NCI-H128 (cell line): ENCODE data around the gene DOCK4.

Experiments
- DNase-seq: peaks from one replicate; lab custom pipeline; 2025; ENCODE audit not compliant: unreplicated experiment; lab: John Stamatoyannopoulos, UW

Gene DOCK4

DNA sequence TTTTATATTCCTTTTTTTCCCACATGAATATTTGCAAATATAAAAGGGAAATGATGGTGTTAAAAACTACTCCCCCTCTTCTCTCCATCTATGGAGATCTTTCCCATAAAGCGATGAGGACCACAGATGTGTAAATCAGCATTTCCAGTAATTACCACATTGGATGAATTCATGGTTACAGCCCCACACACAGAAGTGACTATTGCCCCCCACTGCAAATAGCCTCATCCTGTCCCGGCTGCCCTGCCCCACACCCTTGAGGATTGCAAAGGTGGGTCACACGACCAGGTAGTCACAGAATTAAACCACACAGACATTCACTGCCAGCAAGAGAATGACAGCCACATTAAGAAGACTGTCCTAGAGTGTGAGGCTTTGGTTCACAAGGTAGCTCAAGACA, 145.1 kb downstream of the DOCK4 start:
- no peak for DNase-seq

GRCh38 chr7:112060625-112061024, 145.6 kb downstream of the DOCK4 start:
- DNase-seq: no peak

- DNase-seq: no peak
Observed at GRCh38 chr7:112059675-112060074, 146.5 kb downstream of the DOCK4 start.

DNA sequence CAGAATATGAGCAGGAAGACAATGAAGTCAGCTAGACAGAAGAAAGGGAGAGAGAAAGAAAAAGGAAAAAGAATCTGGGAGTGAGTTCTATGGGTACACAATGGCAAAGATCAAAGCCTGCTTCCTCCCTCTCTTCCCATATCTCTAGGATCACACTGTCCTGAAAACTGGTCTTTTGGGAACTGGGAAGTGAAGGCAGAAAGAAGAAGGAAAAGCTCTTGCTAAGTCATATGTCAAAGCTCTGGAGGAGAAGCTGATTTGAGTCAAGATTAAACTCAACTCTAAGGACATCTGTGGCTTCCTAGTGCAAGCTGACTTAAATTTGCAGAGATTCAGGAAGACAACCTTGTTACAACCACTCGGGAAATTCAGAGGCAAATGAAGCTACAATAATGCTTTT, 147.5 kb downstream of the DOCK4 start:
- DNase-seq: no peak

GRCh38 chr7:112056409-112056808, 149.8 kb downstream of the DOCK4 start:
- DNase-seq: peak; percentile 6

- no peak for DNase-seq
Observed at GRCh38 chr7:112053737-112054069, 152.5 kb downstream of the DOCK4 start.

DNA sequence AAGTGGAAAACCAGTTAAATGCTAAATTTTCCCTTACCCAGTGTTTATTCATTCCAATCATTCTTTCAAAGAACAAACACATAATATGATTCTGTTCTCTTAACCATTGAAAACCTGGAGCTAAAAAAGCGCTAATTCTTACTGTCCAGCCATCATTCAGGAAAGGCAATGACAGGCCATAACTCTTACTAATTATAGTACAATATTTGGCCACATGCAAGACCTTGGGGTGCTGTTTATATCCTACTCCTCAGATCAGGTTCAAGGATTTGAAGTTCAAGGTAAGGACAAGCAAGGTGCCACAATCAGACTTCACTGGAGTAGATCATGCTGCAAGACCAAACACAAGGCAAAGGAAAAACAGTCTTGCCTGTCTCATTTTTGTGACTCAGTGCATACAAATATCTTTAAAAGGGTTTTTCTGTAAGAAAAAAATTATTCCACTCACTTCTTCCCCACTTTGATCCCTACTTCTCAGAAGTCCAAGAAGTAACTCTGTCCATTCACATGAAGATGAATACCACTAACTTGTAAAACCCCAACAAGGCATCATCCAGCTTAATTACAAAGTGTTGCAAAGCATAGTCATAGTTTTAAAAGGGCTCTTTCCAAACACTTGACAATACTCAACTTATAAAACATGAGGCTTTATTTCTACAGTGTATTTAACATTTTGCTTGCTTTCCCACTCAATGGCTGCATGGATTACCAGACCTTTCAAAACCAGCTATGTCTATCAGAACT, 153.0 kb downstream of the DOCK4 start:
- no peak for DNase-seq

GRCh38 chr7:112052498-112052897, 153.7 kb downstream of the DOCK4 start:
- DNase-seq: no peak

DNA sequence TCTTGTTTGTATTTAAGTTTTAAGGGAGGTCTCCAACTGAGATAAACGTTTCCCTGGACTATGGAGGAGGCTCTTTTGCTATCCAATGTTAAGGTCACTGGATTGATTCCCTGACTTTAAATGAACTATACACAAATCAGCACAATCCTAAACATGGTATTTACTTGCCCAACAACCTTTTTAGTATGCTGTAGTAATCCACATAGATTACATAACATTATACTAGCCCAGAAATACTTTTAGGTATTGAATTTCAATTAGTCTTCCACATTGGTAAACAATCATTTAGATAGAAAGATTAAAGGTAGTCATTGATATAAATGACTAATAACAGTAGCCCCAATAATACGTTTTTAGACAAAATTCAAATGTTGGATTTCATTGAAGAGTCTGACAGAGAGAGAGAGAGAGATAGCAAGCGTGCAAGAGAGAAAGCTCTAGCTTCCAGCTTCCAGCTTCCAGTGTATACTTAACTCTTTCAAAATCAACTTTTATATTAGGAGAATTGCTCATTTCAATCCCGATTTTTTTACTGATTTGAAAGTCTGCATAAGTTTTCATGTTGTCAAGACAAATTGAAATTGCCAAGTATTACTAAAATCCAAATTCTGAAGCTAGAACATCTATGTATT, 155.8 kb downstream of the DOCK4 start:
- no peak for DNase-seq

DNA sequence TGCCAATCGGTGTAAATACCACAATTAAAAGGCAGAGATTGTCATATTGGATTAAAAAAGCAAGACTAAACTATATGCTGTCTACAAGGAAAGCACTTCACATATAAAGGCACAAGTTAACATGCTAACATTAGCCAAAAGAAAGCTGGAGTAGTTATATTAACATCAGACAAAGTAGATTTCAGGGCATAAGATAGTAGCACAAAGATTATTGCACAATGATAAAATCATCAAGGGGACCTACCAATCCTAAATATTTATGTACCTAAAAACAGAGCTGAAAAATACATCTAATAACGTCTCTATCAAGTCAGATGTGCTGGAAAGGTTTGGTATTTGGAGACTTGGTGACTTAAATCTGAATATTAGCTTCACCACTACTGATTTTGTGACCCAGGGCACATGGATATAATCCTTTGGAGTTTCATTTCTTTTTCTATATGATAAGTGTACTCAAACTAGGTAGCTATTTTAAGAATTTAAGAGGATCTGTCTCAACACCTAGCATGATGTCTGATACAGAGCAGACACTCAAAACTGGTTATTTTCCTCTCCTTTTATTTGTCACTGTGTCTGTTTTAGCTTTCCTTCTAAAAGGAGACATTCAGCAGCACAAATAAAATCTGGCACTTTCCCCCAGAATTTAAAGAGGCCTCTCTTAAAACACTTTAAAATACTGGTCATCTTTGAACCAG, 156.5 kb downstream of the DOCK4 start:
- DNase-seq: no peak

- no peak for DNase-seq
Observed at GRCh38 chr7:112047421-112047820, 158.8 kb downstream of the DOCK4 start.

- no peak for DNase-seq
Observed at GRCh38 chr7:112045222-112045621, 161.0 kb downstream of the DOCK4 start.

DNA sequence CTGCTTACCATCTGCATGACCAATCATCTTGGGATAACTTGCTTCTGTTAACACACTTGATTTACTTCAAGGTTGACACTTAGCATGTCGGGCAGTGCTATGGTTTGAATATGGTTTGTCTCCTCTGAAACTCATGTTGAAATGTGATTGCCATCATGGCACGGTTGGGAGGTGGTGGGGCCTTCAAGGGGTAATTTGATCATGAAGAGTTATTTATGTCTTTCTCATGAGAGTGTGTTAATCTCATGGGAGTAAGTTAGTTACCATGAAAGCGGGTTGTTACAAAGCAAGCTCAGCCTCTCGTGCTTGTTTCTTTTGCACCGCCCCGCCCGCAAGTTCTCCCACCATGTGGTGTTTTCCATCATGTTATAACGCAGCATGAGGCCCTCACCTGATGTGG, 163.6 kb downstream of the DOCK4 start:
- no peak for DNase-seq

DNA sequence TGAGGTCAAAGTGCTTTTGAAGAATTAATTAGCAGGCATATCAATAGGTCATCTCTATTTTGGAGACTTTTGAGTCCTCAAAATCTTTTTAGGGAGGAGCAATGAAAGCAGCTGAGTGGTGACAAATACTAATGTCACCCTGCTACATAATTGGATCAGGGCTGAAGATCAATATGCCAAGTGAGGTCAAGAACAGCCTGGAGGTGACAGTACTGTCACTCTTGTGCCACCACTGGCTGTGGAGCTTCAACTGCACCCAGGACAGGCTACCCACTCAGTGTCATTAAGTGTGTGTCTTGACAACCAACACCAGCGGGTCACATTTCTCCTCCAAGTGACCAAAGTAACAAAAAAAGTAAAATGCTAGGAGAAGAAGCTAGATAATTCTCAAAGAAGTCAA, 167.8 kb downstream of the DOCK4 start:
- DNase-seq: no peak

GRCh38 chr7:112036071-112036470, 170.1 kb downstream of the DOCK4 start:
- DNase-seq: no peak

DNA sequence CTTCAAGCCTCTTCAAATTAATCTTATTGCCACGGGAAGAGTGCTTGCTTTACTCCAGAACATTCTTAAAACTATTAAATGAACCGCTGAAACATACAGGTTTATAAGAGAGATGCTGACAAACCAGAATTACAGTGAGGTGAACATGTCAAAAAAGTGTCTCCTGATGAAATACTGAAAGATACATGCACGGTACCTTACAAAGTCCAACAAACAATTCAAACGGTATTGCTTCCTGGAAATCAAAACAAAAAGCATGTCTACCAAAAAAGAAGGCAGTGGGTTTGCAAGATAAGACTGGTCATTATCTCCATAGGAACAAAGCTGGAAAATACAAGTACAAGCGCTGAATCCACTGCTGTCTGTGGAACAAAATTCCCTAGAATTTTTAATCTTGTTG, 174.5 kb downstream of the DOCK4 start:
- no peak for DNase-seq

GRCh38 chr7:112025556-112025955, 180.6 kb downstream of the DOCK4 start:
- no peak for DNase-seq

DNA sequence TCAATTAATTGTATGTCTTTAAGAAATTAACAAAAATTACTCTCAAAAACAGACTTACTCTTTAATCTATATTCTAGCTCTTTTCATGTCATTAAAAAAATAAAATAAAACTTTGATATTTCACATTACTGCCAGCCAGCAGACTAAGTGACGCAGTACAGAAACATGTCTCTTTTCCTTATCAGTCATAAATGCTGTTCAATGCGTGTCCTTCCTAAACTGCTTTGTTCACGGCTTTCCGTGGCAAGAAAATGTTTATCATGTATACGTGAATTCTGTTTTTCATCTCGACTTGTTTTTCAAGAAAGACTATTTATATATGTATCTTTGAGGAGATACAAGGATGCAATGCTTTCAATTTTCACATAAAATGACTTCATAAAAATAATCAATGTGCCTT, 182.4 kb downstream of the DOCK4 start:
- DNase-seq: no peak

DNA sequence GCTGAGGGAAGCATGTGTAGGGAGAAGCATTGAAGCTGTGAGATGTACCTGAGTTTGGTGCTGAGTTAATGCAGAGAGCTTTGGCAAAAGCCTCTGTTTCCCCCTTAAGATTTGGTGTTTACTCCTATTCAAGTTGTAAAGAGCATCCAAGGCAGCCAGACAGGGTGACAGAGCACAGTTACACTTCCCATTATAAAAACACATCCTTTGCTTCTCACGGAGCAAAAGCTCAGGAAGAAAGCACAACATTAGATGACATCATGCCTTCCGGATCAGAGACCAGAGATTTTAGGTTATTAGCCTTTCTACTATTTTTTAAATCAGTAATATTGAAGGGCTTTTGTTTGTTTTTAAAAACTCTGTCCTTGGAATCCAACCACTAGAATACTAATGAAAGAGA, 182.9 kb downstream of the DOCK4 start:
- no peak for DNase-seq

GRCh38 chr7:112022128-112022527, 184.1 kb downstream of the DOCK4 start:
- DNase-seq: no peak

DNA sequence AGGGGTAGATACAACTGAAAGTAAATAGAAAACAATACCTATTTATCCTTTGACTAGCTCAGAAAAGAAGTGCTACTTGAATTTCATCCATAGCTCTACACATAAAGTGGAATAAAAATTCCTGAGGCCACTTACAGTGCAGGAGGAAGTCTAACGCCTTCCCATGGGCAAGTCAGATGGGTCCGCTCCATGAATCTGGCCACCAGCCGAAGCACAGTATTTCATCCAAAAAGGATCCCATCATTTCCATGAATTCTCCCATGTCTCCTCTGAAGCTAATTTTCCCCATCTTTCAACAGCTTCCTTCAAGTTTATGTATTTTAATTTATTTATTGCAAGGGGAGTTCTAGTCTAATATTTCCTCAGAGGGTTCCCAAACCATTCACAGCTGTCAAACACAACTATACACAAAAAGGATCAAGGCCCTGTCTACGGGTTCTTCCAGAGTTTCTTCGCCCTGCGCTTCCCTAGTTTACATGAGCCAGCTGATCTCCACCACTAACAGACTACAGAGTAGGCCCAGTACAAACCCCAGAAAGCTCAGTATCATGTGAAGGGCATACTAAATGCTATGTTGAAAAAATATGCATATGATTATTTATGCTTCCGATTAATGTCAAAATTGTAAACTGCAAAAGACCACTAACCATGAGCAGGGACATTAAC, 184.7 kb downstream of the DOCK4 start:
- no peak for DNase-seq

DNA sequence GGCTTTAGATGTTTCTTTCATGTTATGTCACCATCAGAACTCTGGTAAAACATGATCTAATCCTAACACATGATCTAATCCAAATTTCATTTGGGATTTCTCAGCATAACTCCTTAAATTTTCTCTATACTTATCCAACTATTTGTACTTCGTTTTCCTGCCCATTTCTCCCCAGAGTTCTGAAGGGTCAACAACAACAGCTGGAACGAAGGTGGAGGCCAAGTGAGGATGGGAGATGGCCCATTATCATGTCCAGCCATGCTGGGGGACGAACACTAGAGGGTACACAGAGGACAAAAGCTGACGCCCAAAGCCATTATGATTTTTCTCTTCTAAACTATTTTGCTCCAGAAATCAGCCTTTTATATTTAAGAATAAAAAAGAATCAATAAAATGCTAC, 185.4 kb downstream of the DOCK4 start:
- DNase-seq: no peak
